Fibroblast of skin of left quadriceps (primary cell): ENCODE results near the gene SH2D3A.
"Not testable (repeated sequence)": the region's sequence is repeated elsewhere in the genome, so short reads cannot be mapped to it uniquely, and the experiment has no call there.

ENCODE experiments used
- DNase-seq, 2 experiments: peaks; one replicate each; pipeline ENCODE4 v3.0.0-alpha.2; 2013; ENCODE audit warnings: low read depth in 2 of 2

The SH2D3A gene

DNA sequence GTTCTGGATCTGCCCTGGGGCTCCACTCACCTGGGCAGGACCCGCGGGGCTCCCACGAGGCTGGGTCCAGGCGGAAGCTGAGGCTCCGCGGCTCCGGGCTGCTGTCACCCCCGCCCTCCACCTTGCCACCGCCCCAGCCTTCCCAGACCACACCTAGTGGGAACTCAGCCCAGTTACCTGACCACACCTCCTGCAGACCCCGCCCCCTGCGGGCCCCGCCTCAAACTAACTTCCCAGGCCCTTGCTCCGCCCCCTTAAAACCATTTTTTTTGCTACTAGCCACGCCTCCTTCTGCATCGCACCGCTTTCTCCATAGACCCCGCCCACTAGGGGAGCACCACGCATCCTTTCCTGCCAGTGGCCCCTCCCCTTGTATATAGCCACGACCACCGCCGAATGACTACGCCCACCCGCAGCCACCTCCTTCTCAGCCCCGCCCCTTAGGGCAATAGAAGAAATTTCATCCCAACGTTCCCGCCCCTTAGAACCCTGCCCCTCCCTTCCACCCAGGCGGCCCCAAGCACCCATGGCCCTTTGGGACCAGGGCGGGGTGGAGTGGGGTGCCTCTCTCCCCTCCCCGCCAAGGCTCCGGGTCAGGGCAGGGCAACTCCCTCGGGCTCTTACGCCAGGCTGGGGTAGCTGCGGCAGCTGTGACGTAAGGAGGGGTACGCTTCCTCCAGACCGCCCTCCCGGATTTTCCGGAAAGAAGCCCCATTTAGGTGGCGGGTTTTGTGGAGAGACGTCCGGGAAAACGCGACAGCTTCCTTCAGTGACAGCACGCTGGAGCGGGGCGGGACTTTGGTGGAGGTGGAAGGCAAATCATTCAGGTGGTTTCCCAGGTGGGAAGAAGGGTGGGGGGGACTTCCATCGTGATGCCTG, at the start of gene SH2D3A:
SH2D3A (minus strand) TSS at position 79 of the 879 bp plus-strand sequence. CDS start 3,687 bp downstream, outside the sequence.
- DNase-seq = no peak

DNA sequence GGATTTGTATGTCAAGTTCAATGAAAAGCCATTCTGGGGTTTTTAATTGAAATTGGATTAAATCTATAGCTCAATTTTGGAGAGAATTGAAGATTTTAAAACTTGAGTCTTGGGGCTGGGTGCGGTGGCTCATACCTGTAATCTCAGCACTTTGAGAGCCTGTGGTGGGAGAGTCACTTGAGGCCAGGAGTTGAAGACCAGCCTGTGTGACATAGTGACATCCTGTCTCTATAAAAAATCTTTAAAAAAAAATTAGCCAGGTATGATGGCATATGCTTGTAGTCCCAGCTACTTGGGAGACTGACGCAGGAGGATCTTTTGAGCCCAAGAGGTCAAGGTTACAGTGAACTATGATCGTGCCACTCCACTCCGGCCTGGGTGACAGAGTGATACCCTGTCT, 46.4 kb upstream of the SH2D3A start:
- no peak for DNase-seq

DNA sequence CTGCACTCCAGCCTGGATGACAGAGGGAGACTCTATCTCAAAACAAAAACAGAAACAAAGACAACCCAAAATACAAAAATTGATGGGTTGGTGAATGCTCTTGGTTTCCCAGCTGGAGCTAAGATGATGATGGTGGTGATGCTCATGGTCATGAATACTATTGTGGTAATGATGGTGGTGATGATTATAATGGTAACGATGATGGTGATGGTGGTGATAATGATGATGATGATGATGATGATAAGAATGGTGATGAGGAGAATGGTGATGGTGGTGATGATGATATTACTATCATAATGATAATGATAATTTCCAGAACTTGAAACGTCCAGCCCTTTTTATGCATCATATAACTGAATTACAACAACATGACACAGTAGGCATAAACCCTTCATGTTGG, 45.4 kb upstream of the SH2D3A start:
- no peak for DNase-seq

DNA sequence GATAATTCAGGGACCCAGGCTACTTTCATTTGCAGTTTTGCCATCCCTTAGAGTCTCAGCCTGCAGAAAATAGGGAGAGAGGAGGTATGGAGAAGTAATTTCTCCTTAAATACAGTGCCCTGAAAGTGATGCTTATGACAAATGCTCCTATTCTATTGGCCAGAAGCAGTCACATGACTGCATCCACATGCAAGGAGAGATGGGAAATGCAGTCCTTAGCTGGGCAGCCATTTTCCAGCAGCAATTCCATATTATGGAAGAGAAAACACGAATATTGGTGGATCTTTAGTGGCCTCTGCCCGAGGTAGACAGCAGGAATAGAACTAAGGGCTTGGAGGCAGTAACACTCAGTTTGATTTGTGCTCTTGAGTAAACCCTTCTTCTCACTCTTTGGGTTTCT, 44.7 kb upstream of the SH2D3A start:
- no peak for DNase-seq

DNA sequence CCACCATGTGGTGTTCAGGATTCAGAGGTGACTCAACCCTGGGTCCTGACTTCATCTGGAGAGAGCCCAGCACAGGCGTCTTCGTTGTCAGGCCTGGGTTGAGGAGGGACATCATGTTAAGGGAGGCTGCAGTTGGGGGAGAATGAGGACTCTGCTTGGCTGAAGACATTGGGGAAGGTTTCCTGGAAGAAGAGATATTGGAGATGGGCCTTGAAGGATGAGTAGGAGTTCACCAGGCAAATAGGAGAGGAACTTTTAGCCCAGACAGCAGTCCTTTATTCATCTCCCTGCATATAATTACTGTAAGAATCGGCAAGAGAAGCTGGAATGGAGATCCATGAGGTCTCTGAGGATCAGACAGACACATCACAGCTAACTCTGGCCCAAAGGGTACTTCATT, 44.1 kb upstream of the SH2D3A start:
- no peak for DNase-seq

DNA sequence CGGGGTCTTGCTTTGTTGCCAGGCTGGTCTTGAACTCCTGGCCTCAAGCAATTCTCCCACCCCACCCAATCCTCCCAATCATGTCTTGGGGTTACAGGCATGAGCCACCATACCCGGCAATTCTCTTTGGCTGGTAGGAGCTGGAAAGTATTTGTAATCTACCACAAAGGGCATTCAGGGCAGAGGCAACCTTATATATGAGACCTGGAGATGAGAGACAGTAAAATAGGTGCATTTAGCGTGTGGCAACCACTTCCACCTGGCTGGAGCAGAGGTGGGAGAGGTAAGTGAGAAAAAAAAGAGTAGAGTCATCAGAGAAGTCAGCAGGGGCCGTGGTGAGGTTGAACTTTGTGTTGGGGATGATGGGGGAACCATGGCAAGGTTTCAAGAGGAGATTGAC, 42.0 kb upstream of the SH2D3A start:
- no peak for DNase-seq

DNA sequence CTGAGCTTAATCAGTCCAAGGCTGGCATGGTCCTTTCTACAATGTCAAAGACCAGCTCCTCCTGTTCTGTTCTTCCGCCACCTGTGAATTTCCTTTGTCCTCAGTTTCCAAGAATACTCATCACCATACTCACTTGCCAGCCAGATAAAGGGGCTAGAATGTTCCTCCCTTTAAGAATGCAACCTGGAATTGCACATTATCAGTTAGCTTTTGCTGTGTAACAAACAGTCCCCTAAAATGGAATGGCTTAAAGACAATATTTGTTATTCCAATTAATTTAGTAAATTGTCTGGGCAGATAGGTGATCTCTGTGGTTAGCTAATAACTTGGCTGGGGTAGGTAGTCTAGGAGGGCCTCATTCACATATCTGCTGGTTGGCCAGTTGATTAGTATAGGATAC, 41.3 kb upstream of the SH2D3A start:
- no peak for DNase-seq

DNA sequence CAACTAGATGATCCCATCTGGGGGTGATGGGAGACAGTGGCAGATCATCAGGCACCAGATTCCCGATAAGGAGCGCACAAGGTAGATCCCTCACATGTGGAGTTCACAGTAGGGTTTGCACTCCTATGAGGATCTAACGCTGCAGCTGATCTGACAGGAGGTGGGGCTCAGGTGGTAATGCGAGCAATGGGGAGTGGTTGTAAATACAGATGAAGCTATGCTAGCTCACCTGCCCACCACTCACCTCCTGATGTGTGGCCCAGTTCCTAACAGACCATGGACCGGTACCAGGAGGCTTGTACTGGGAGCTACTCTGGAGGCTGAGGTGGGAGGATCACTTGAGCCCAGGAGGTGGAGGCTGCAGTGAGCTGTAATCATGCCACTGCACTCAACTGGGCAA, 40.1 kb upstream of the SH2D3A start:
- DNase-seq = no peak

DNA sequence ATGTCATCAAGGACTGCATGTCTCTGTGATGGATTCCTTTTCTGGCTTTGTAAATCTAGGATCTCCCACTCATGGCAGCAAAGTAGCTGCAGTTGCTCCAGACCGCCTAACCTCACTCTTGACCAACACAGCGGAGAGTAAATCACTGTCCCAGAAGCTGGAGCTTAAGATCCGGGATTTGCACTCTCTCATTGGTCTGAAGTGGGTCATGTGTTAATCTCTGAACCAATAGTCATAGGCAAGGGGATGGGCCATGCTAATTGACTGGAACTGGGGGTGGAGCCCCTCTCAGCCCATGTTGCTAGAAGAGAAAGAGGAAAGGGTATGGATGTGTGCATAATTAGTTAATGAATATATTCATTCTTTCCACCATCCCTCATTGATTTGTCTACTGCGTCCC, 39.3 kb upstream of the SH2D3A start:
- DNase-seq = no peak

DNA sequence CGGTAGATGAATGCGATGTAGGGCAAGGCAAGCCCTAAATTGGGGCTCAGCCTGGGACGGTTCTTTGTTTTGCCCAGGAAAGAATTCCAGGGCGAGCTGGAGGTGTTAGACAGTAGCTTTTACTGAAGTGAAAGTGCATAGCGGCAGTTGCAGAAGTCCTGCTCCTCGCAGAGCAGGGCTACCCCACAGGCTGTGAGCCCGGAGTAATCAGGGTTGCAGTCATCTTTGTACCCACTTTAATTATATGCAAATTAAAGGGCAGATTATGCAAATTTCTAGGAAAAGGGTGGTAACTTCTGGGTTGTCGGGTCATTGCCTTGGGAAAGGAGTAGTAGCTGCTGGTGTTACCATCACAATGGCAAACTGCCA, 35.8 kb upstream of the SH2D3A start:
- DNase-seq = no peak

DNA sequence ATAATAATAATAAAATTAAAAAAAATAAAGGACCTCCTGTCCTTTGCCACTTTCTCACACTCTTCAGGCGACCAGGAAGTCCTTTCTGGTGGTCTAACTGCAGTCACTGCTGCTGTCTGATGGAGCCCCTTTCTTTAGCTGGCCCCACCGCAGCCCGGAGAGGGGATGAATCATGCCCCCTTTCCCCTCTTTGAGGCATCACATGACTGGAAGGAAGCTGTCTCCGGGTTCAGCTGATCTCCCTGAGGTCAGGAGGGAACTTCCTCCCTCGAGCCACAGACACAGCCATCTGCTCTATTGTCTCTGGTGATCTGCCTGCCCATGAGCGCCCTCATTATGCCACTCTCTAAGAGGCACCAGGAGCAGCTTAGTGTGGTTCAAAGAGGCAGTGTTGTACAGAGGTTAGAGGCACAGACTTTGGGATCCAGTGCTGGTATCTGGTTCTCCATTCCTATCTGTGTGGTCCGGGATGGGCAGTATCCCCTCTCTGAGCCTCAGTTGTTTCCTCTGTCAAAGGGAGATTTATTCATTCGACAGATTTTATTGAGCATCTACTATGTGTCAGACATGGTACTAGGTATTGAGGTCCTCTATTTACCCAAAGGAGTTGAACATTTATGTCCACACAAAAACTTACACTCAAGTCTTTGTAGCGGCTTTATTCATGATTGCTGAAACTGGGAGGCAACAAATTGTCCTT, 35.3 kb upstream of the SH2D3A start:
- DNase-seq = no peak

DNA sequence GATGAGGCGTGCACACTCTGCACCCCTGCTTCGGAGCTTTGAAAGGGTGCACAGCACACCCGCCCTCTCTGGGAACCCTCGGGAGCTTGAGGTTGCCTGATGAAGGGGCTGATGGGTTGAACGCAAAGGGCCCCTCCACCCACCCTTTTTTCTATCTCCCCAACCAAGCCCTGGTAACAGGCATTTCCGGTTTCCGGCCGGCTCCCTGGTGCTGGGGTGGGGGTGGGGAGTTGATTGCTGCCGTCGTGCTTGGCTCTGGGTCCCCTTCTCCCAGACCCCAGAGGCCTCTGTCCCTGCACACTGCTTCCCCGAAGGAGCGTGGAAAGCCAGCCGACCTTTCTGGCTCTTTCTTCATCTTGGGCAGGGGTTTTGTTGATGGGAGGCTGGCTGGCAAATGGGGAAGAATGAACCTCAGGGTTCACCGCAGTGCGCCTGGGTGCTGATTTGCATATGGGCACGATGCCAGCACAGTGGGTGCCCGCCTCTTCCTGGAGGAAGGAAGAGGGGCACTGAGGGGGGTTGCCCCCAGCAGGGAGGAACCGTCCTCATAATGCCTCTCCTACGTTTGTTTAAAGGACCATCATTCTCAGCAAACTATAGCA, 34.4 kb upstream of the SH2D3A start:
- DNase-seq = no peak

DNA sequence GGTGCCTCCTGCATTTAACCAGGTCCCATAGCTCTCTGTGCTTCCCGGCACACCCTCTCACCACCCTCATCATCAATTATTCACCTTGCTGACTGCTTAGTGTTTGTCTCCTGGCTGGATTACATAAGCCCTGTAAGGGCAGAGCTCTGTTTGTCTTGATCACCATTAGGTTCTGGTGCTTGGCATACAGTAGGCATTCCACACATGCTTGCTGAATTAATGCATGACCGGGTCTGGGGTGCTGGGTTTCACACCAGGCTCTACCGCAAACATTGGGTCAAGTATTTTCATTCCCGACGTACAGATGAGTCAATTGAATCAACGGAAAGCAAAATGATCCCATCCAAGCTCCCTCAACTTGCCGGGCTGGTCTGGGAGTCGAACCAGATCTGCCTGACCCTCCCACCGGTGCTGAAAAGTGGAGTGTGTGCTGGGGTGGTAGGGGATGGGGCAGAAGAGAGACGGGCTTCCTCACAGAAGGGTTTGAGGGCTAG, 33.8 kb upstream of the SH2D3A start:
- DNase-seq = no peak

DNA sequence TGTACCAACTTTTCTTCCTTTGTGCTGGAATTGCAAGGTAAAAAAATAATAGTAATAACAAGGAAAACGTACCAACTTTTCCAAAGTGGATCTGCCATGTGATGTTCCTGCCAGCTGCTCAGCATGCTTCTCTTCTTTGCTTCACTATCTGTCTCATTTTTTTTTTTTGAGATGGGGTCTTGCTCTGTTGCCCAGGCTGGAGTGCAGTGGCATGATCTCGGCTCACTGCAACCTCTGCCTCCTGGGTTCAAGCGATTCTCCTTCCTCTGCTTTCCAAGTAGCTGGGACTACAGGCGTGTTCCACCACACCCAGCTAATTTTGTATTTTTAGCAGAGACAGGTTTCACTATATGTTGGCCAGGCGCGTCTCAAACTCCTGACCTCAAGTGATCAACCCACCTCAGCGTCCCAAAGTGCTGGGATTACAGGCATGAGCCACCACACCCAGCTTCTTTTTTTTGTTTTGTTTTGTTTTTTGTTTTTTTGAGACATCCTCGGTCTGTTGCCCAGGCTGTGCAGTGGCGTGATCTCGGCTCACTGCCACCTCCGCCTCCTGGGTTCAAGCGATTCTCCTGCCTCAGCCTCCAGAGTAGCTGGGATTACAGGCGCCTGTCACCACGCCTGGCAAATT, 33.0 kb upstream of the SH2D3A start:
- DNase-seq = not testable (repeated sequence)

DNA sequence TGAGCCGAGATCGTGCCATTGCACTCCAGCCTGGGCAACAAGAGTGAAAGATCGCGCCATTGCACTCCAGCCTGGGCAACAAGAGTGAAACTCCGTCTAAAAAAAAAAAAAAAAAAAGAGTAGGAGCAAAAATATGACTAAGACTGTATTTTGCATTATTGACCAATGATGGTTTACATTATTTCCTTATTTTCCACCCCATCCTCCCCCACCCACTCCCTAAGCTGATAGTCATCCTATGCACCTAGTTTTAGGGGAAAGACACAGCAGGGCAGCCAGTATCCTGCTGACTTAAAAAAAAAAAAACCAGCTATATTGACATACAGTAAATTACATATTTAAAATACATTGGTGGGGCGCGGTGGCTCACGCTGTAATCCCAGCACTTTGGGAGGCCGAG, 30.4 kb upstream of the SH2D3A start:
- DNase-seq = no peak

DNA sequence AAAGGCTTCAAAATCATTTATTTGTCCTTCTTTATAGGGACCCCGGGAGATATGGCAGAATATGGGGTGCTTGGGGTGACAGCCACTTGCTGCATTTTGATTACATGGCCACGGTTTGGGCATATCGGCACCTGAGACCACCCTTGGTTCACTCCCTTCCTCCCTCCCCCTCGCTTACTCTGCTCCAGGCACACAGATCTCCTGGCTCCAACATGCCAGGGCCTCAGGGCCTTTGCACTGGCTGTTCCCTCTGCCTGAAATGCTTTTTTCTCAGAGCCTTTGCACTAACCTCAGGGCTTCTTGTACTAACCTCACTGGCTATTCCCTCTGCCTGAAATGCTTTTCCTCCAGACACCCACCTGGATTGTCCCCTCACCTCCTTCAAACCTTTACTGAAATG, 29.0 kb upstream of the SH2D3A start:
- DNase-seq = no peak

DNA sequence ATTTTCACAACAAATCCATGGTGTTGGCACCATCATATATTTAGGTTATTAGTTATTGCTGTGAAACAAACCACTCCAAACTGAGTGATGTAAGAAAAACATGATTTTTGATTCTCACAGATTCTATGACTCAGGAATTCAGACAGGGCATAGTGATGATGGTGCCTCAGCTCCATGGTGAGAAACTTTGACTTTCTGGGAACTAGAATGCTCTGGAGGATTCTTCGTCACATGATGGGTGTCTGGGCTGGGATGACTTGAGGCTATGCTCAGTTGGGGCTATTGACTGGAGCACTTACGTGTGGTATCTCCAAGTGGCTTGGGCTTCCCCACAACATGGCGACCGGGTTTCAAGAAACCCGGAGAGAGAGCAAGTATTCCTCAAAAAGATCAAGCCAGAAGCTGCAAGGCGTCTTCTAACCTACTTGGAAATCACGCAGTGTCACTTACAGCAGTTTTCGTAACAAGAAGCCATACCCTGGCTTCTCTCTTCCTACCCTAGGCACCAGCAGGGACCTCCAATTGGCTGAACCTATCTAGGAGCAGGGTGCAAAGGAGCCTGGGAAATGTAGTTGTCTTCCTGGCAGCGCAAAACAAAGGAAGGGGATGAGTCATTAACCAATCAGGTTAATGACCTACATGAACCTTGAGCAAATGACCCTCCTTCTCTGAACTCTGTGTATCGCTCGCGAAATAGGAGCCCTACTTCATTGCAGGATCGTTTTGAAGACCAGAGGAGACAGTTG, 27.6 kb upstream of the SH2D3A start:
- no peak for DNase-seq

DNA sequence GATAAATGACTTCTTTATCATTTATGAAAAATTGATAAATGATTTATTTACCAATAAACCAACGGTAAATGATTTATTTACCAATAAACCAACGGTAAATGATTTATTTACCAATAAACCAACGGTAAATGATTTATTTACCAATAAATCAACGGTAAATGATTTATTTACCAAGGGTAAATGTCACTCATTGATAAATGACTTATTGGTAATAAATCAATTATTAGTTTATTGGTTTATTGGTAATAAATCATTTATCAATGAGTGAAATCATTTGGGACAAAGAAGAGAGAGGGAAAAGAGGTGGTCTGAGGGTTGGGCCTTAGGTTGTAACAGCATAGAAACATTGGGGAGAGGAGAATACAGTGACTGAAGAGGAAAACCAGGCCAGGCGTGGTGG, 26.7 kb upstream of the SH2D3A start:
- no peak for DNase-seq

DNA sequence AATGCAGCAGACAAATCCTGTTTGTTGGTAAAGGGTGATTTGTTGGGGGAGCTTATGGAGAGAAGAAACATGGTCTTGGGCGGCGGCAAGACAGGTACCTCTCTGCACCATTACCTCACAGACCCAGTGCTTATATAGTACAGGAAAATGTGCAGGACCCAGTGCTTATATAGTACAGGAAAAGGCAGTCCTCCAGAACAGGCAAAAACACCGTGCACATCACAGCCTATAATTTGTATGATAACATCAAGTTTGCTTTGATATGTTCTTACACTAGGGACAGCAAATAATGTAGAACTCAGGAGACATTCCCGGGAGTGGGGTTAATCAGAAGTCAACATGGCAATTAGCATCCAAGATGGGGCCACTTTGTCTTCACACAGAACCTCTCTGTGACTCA, 26.2 kb upstream of the SH2D3A start:
- DNase-seq = no peak

DNA sequence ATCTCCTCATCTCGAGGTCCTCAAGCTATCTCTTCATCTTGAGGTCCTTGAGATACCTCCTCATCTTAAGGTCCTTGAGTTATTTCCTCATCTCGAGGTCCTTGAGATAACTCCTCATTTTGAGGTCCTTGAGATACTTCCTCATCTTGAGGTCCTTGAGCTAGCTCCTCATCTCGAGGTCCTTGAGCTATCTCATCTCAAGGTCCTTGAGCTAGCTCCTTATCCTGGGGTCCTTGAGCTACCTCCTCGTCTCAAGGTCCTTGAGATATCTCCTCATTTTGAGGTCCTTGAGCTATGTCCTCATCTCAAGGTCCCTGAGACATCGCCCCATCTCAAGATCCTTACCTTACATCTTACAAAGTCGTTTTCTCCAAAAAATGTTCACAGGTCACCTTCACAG, 24.0 kb upstream of the SH2D3A start:
- no peak for DNase-seq
